MM.1S (cell line): Measurements from ENCODE around the gene SLC5A6.

ENCODE experiments used
- DNase-seq: peaks from one replicate; pipeline ENCODE4 v3.0.0-alpha.2; 2015
- H2AFZ ChIP-seq: fragments of 300-600 bp; sonication (generic); 2 replicates; pipeline ENCODE4 v1.6.0; 2016; ENCODE audit warnings: antibody characterized with exemption, low read length
- H3F3A ChIP-seq: fragments of 300-600 bp; sonication (generic); 2 replicates; pipeline ENCODE4 v1.6.1; 2016; ENCODE audit warnings: mild to moderate bottlenecking, antibody characterized with exemption, low read length, moderate library complexity, mixed read lengths; ENCODE audit not compliant: insufficient read depth
- H3K27ac ChIP-seq: fragments of 300-600 bp; sonication (generic); 2 replicates; pipeline ENCODE4 v1.5.1; 2016; ENCODE audit warnings: mild to moderate bottlenecking, low read length
- H3K27me3 ChIP-seq: fragments of 300-600 bp; sonication (generic); replicated peaks from 2 replicates; pipeline ENCODE4 v1.6.0; 2016; ENCODE audit warnings: low read length; ENCODE audit not compliant: insufficient read depth
- H3K36me3 ChIP-seq: fragments of 300-600 bp; sonication (generic); replicated peaks from 2 replicates; pipeline ENCODE4 v1.6.1; 2016; ENCODE audit warnings: mild to moderate bottlenecking, low read length, mixed read lengths; ENCODE audit not compliant: insufficient read depth
- H3K4me1 ChIP-seq: fragments of 300-600 bp; sonication (generic); 2 replicates; pipeline ENCODE4 v1.6.1; 2016; ENCODE audit warnings: low read length, mixed read lengths
- H3K4me2 ChIP-seq: fragments of 300-600 bp; sonication (generic); 2 replicates; pipeline ENCODE4 v1.6.0; 2016; ENCODE audit warnings: low read depth, low read length
- H3K4me3 ChIP-seq: fragments of 300-600 bp; sonication (generic); 2 replicates; pipeline ENCODE4 v1.5.1; 2016; ENCODE audit warnings: low read length, mixed read lengths
- H3K79me2 ChIP-seq: fragments of 300-600 bp; sonication (generic); 2 replicates; pipeline ENCODE4 v1.6.1; 2016; ENCODE audit warnings: mixed run types, low read length, mixed read lengths
- H3K9ac ChIP-seq: fragments of 300-600 bp; sonication (generic); 2 replicates; pipeline ENCODE4 v1.6.1; 2016; ENCODE audit warnings: low read length, mixed read lengths
- H3K9me2 ChIP-seq: fragments of 300-600 bp; sonication (generic); replicated peaks from 2 replicates; pipeline ENCODE4 v1.6.1; 2016; ENCODE audit warnings: mild to moderate bottlenecking, low read length, mixed read lengths; ENCODE audit not compliant: insufficient read depth
- H3K9me3 ChIP-seq: fragments of 300-600 bp; sonication (generic); replicated peaks from 2 replicates; pipeline ENCODE4 v1.6.1; 2016; ENCODE audit warnings: mild to moderate bottlenecking, low read length, mixed read lengths; ENCODE audit not compliant: insufficient read depth
- H4K20me1 ChIP-seq: fragments of 300-600 bp; sonication (generic); 2 replicates; pipeline ENCODE4 v1.6.1; 2016; ENCODE audit warnings: mild to moderate bottlenecking, low read length, moderate library complexity, mixed read lengths; ENCODE audit not compliant: insufficient read depth
- EZH2 ChIP-seq: fragments of 300-600 bp; sonication (generic); optimal IDR thresholded peaks from 2 replicates; pipeline ENCODE3; 2017; ENCODE audit warnings: low read depth, mild to moderate bottlenecking, antibody characterized with exemption, low read length, mixed read lengths
- EZH2phosphoT487 ChIP-seq: fragments of 300-600 bp; sonication (generic); IDR thresholded peaks from 2 replicates; pipeline ENCODE4 v1.6.1; 2018; ENCODE audit warnings: antibody characterized with exemption, low read length
- TF ChIP-seq, protein P1 (sequence below): fragments of 300-600 bp; sonication (generic); IDR thresholded peaks from 2 replicates; pipeline ENCODE4 v1.5.1; 2016; ENCODE audit warnings: antibody characterized with exemption, low read length, mixed read lengths

Gene SLC5A6

DNA sequence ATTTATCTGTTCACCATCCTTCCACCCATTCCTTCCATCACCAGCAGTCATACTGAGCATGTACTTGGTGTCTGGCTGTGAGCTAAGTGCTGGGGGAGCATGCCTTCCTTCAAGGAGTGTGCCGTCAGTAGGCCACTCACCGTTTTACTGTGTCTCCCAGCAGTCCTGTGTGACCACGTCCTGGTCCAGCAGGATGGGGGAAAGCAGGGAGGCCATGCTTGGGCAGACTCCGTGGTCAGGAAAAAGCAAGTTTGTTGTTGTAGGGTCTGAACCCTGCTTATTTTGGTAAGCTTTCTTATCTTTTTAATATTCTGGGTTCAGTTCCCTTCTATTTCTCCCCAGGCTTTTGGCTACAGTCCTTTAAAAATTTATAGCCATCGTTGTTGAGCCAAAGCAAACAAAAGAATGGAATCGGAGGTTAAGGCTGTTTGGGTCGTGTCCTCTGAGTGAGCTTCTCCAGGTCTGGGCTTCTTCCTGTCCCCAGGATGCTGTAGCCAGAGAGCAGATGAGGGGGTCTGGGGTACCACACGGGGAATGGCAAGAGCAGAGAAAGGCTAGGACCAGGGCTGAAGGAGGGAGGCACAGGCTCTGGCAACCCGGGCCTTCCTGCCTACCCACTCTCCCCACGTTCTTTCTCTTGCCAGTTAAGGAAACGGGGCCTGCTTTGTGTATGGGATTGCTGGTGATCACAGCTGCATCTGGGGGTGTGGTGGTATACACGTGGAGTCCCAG lies 37.3 kb upstream of the SLC5A6 start:
- Histone ChIP-seq H2AFZ (no peak overlapping the region), H3K36me3 (no peaks in the 10 kb centered on the region), H3F3A (no peaks in the 10 kb centered on the region), H3K4me1 (no peaks in the 10 kb centered on the region), H3K9ac (no peak overlapping the region), H3K27me3 (peaks cover 3% of the 10 kb centered on the region; the same call in 1 of the 2 replicates), H4K20me1 (no peaks in the 10 kb centered on the region), H3K9me3 (no peaks in the 10 kb centered on the region), H3K9me2 (no peaks in the 10 kb centered on the region), H3K4me2 (no peak overlapping the region), H3K79me2 (no peaks in the 10 kb centered on the region), H3K27ac (no peak overlapping the region), H3K4me3 (no peak overlapping the region)
- TF ChIP-seq EZH2 (no peak), EZH2phosphoT487 (no peak)
- TF ChIP-seq, protein P1, sequence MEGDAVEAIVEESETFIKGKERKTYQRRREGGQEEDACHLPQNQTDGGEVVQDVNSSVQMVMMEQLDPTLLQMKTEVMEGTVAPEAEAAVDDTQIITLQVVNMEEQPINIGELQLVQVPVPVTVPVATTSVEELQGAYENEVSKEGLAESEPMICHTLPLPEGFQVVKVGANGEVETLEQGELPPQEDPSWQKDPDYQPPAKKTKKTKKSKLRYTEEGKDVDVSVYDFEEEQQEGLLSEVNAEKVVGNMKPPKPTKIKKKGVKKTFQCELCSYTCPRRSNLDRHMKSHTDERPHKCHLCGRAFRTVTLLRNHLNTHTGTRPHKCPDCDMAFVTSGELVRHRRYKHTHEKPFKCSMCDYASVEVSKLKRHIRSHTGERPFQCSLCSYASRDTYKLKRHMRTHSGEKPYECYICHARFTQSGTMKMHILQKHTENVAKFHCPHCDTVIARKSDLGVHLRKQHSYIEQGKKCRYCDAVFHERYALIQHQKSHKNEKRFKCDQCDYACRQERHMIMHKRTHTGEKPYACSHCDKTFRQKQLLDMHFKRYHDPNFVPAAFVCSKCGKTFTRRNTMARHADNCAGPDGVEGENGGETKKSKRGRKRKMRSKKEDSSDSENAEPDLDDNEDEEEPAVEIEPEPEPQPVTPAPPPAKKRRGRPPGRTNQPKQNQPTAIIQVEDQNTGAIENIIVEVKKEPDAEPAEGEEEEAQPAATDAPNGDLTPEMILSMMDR, result no peak
- DNase-seq, result no peak

DNA sequence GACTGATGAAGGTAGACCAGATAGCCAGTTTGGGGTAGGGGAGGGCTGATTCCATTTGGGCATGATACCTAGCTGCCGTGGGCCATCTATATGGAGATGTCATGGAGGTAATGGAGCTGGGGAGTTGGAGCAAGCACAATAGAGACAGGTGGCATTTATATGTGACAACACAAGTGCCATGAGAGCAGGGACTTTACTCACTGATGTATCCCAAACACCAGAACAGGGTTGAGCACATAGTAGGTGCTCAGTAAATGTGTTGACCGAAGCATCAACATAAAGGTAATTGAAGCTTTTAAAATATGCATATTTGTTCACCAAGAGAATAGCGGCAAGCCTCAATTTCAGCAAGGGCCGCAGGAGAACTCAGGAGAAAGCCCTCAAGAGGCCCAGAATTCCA lies 35.8 kb upstream of the SLC5A6 start:
- Histone ChIP-seq H3K27ac (no peak overlapping the region), H4K20me1 (no peaks in the 10 kb centered on the region), H3K9me2 (no peaks in the 10 kb centered on the region), H3K27me3 (0 out of 2 replicates have a peak, but pooled peaks cover 3% of the 10 kb centered on the region), H3F3A (no peaks in the 10 kb centered on the region), H3K4me3 (no peak overlapping the region), H2AFZ (no peak overlapping the region), H3K36me3 (0 out of 2 replicates have a peak, but pooled peaks cover 4% of the 10 kb centered on the region), H3K4me2 (no peak overlapping the region), H3K9me3 (no peaks in the 10 kb centered on the region), H3K4me1 (no peaks in the 10 kb centered on the region), H3K9ac (no peak overlapping the region), H3K79me2 (no peaks in the 10 kb centered on the region)
- no peak for DNase-seq
- TF ChIP-seq, protein P1, result no peak
- TF ChIP-seq EZH2, result no peak
- no peak for TF ChIP-seq EZH2phosphoT487

DNA sequence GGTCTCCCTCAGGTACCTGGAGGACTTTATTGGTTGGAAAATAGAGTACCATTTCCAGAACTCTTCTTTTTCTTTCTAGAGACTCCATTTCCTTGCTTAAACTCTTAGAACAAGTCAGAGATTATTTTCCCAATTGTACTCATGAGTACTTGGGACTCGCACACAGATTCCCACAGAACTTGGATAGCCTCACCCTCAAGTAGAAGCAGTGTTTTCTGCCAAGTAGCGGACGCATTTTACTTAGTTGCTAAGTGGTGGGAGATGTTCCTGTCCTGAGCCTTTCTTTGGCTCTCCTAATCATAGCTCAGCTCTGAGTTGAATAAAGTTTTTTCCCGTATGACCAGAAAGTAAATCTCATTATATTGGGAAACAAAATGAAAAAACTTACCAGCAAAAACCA lies 33.6 kb upstream of the SLC5A6 start:
- H3K27me3 ChIP-seq, result no peaks in the 10 kb centered on the region
- H3F3A ChIP-seq, result no peaks in the 10 kb centered on the region
- no peak overlapping the region for H3K4me2 ChIP-seq
- no peak overlapping the region for H3K4me3 ChIP-seq
- H2AFZ ChIP-seq, result no peak overlapping the region
- H3K27ac ChIP-seq, result no peak overlapping the region
- no peaks in the 10 kb centered on the region for H4K20me1 ChIP-seq
- no peaks in the 10 kb centered on the region for H3K9me3 ChIP-seq
- no peak overlapping the region for H3K9ac ChIP-seq
- 0 out of 2 replicates have a peak, but pooled peaks cover 5% of the 10 kb centered on the region for H3K36me3 ChIP-seq
- no peak for DNase-seq
- no peaks in the 10 kb centered on the region for H3K9me2 ChIP-seq
- H3K4me1 ChIP-seq, result no peaks in the 10 kb centered on the region
- TF ChIP-seq, protein P1, result no peak
- no peak for TF ChIP-seq EZH2phosphoT487
- TF ChIP-seq EZH2, result no peak
- no peaks in the 10 kb centered on the region for H3K79me2 ChIP-seq
